GM12878 (cell line): Measurements from ENCODE around the gene RGS19. TPM values are rescaled to one million over a fixed set of nuclear protein-coding genes. Genes with fewer than 3 reads are reported as not detected.

Experiments used
- ATAC-seq: fragments of 200-7000 bp; cut with Tn5 transposase; 3 replicates; pipeline ENCODE4 v1.9.1; 2020; ENCODE audit warnings: mild to moderate bottlenecking, moderate library complexity
- BruUV-seq: library from RNA; stranded (reverse); fragments of 400-500 nt; replicated peaks from 2 replicates; lab custom pipeline; 2021; lab: Mats Ljungman, UMichigan
- CTCF ChIA-PET: fragments of 300-600 bp; sonication (Branson Sonifier 250); formaldehyde crosslinking; extraction: SDS; loops from one replicate; lab custom pipeline; 2021; ENCODE audit warnings: inconsistent platforms; lab: Yijun Ruan, JAX
- POLR2A ChIA-PET: fragments of 350-600 bp; formaldehyde crosslinking; extraction: SDS; loops from one replicate; lab custom pipeline; 2021; ENCODE audit warnings: inconsistent platforms; lab: Charles Lee
- RAD21 ChIA-PET: fragments of 300-600 bp; sonication (Branson Sonifier 250); formaldehyde crosslinking; loops from one replicate; lab custom pipeline; 2023; ENCODE audit warnings: antibody characterized with exemption; ENCODE audit not compliant: unreplicated experiment; lab: Charles Lee
- SMC1A ChIA-PET: fragments of 300-600 bp; sonication (Branson Sonifier 250); formaldehyde crosslinking; loops from one replicate; lab custom pipeline; 2023; ENCODE audit not compliant: unreplicated experiment, uncharacterized antibody; lab: Charles Lee
- DNase-seq: peaks from one replicate; pipeline ENCODE4 v3.0.0-alpha.2; 2011; ENCODE audit warnings: low read depth, low spot score
- FAIRE-seq: peaks from 3 replicates; lab custom pipeline; 2011; peaks lifted over from hg19 to GRCh38; lab: Jason Lieb, UNC
- H2AFZ ChIP-seq: 2 replicates; pipeline ENCODE4 v1.6.0; 2011; ENCODE audit warnings: low read depth, low read length, control low read depth; ENCODE audit not compliant: control insufficient read depth
- H3K27ac ChIP-seq: 2 replicates; pipeline ENCODE4 v1.5.1; 2011; ENCODE audit warnings: control low read depth; ENCODE audit not compliant: control insufficient read depth, insufficient read depth
- H3K27me3 ChIP-seq, 2 experiments: replicated peaks in 1 of 2; 2 replicates each; pipeline versions ENCODE4 v1.6.0 to v1.6.1; 2011; ENCODE audit warnings: low read length in 1 of 2; ENCODE audit not compliant: control insufficient read depth in 2 of 2, insufficient read depth in 2 of 2
- H3K36me3 ChIP-seq, 2 experiments: 2 replicates each; pipeline ENCODE4 v1.5.1; 2011; ENCODE audit warnings: low read length in 1 of 2; ENCODE audit not compliant: control insufficient read depth in 2 of 2, insufficient read depth in 2 of 2
- H3K4me1 ChIP-seq: 2 replicates; pipeline ENCODE4 v1.6.1; 2011; ENCODE audit warnings: mild to moderate bottlenecking, low read length, moderate library complexity, mixed read lengths; ENCODE audit not compliant: control insufficient read depth, insufficient read depth
- H3K4me2 ChIP-seq: 2 replicates; pipeline ENCODE4 v1.6.0; 2011; ENCODE audit warnings: control low read depth; ENCODE audit not compliant: control insufficient read depth, insufficient read depth
- H3K4me3 ChIP-seq: fragments of 200-600 bp; sonication (generic); 2 replicates; pipeline ENCODE4 v1.5.1; 2016
- H3K79me2 ChIP-seq: 2 replicates; pipeline ENCODE4 v1.6.0; 2011; ENCODE audit warnings: low read length; ENCODE audit not compliant: control insufficient read depth, insufficient read depth
- H3K9ac ChIP-seq: 2 replicates; pipeline ENCODE4 v1.8.0; 2011; ENCODE audit warnings: low read length, control low read depth, mixed read lengths; ENCODE audit not compliant: control insufficient read depth, insufficient read depth
- H3K9me3 ChIP-seq: replicated peaks from 3 replicates; pipeline ENCODE4 v1.5.1; 2011; ENCODE audit warnings: mild to moderate bottlenecking, low read length; ENCODE audit not compliant: control insufficient read depth, insufficient read depth
- H4K20me1 ChIP-seq: 2 replicates; pipeline ENCODE4 v1.6.0; 2011; ENCODE audit not compliant: control insufficient read depth, insufficient read depth
- EP300 ChIP-seq, 2 experiments: fragments of 150-350 bp in 1 of 2; IDR thresholded peaks; 2 replicates each; pipeline ENCODE4 v1.6.1; 2011 to 2012; ENCODE audit warnings: low read depth in 2 of 2, low read length in 2 of 2, borderline replicate concordance in 1 of 2, improper control_type of control experiment in 1 of 2, inconsistent platforms in 1 of 2; ENCODE audit not compliant: control insufficient read depth in 1 of 2
- HCFC1 ChIP-seq: fragments of 150-350 bp; IDR thresholded peaks from 2 replicates; pipeline ENCODE4 v1.6.1; 2014; ENCODE audit warnings: low read length
- MTA2 ChIP-seq: fragments of 450-650 bp; IDR thresholded peaks from 2 replicates; pipeline ENCODE4 v1.6.1; 2016; ENCODE audit warnings: low read depth, mild to moderate bottlenecking, moderate library complexity
- ZZZ3 ChIP-seq: IDR thresholded peaks from 2 replicates; pipeline ENCODE4 v1.6.1; 2011; ENCODE audit warnings: low read depth; ENCODE audit not compliant: control insufficient read depth, insufficient read length
- WGBS: methylation state at CpG from one replicate; pipeline ENCODE4 v1.1.6; 2016; ENCODE audit warnings: low lambda C conversion rate; ENCODE audit not compliant: insufficient replicate concordance, insufficient coverage; ENCODE audit errors: missing lambda C conversion rate; 5-methylcytosine and 5-hydroxymethylcytosine counted together
- in situ Hi-C: fragments of 300-500 bp; cut with MboI; formaldehyde crosslinking; loops from 9 replicates; pipeline ENCODE4 v1.14.3; 2018; ENCODE audit warnings: mixed read lengths
- intact Hi-C: fragments of 100-400 bp; cut with micrococcal nuclease; formaldehyde crosslinking; loops from one replicate; pipeline ENCODE4 v1.14.2; 2022; ENCODE audit not compliant: unreplicated experiment
- polyA plus RNA-seq, 11 experiments: library from polyadenylated mRNA; depleted of rRNA in 4 of 11; unstranded in 6 of 11; stranded (reverse) in 5 of 11; fragments of >200 nt; fragmentation: Nextera tagmentation in 4 of 11; fragmentation: Illumina TruSeq in 1 of 11; extraction: Ambion mirVana in 4 of 11; extraction: Trizol in 1 of 11; gene quantifications; 1 replicate in 1 of 11; 2 replicates in 10 of 11; pipeline versions ENCODE4 v1.2.1 to v1.2.3, GENCODE V29; 2011 to 2016; ENCODE audit warnings: inconsistent platforms in 2 of 11, missing spikeins in 2 of 11, low read depth in 1 of 11
- total RNA-seq, 4 experiments: library from RNA; depleted of rRNA in 3 of 4; stranded (reverse); fragments of >200 nt in 3 of 4; fragmentation: Illumina TruSeq in 1 of 4; extraction: Trizol in 1 of 4; gene quantifications; 2 replicates each; pipeline versions ENCODE4 v1.2.1 to v1.2.3, GENCODE V29; 2013 to 2021

RGS19 gene
- total and polyA plus RNA-seq, 10 of the 15 experiments (the other 5 are each of a cell fraction or from before 2014, with no cell fraction given), result 0.82 to 62.4 (median 39.8) TPM

DNA sequence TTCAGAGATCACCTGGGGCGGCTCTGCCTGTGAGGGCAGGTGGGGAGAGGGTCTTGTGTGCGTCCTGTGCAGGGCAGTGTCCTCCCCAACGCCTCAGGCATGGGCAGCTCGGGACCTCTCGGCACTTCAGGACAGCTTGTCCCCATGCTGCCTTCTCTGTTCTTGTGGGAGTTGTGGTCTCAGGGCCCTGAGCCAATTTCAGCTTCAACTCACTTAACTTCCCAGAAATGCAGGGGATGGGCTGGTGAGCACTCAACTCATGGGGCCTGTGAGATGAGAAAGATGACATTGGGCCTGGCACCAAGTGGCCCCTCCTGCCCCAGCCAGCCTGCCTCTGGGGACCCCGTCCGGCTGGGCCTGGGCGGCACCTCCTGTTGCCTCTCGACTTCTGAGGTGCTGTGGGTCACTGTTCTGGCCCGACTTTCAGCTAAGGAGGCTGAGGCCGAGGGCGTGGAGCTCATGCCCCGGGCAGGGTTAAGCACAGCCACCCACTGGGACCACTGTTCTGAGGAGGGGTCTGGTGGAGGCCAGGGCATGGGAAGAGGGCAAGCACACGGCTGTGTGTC, 6.7 kb downstream of the RGS19 start:
- in situ Hi-C loops (no loop called here), intact Hi-C loops (no loop called here)
- ChIA-PET RAD21 (no interaction called here), CTCF (interaction anchor here (1.2 to 2.8 kb wide), 3 partner anchors 15 to 90 kb away, joined by 3 to 7 read pairs (median 5); no protein-coding TSS in a partner anchor), SMC1A (no interaction called here), POLR2A (interaction anchor here (2.4 kb wide), 1 partner anchor 10 kb away, joined by 6 read pairs; the partner anchor contains the start of gene TCEA2)
- Histone ChIP-seq H3K9ac (no peak overlapping the region), H3K4me3 (no peak overlapping the region), H3K4me2 (no peak overlapping the region), H3K4me1 (peaks cover 8% of the 10 kb centered on the region; the same call in 1 of the 2 replicates), H3K79me2 (peaks cover 17% of the 10 kb centered on the region), H3K9me3 (no peaks in the 10 kb centered on the region), H3K36me3 (peaks cover 3 to 22% of the 10 kb centered on the region in 2 experiments), H3K27ac (no peak overlapping the region), H4K20me1 (no peaks in the 10 kb centered on the region), H2AFZ (no peak overlapping the region), H3K27me3 (no peaks in the 10 kb centered on the region)
- BruUV-seq, result no TSS peak
- DNase-seq, result no peak
- TF ChIP-seq MTA2 (no peak), EP300 (IDR thresholded peaks at IDR 0.05; ENCODE audit: borderline replicate concordance in 1 of 2, control insufficient read depth in 1 of 2, low read depth in 2 of 2, low read length in 2 of 2) (no peak), HCFC1 (no peak), ZZZ3 (no peak)
- ATAC-seq, result no peak
- 54% methylated on average over 14 of the region's 14 CpGs for WGBS
- FAIRE-seq, result no peak
